Activated CD8-positive, alpha-beta memory T cell treated with anti-CD3 and anti-CD28 coated beads for 36 hours (primary cell): Measurements from ENCODE around the gene HLA-DQB2. TPM values are rescaled to one million over a fixed set of nuclear protein-coding genes. Genes with fewer than 3 reads are reported as not detected.
"Not testable (repeated sequence)": the region's sequence is repeated elsewhere in the genome, so short reads cannot be mapped to it uniquely, and the experiment has no call there.

ENCODE experiments used
- CTCF ChIA-PET: fragments of 350-600 bp; sonication (Branson Sonifier 250); formaldehyde crosslinking; loops from one replicate; lab custom pipeline; 2021; ENCODE audit warnings: antibody characterized with exemption; lab: Charles Lee
- POLR2A ChIA-PET: fragments of 350-600 bp; sonication (Branson Sonifier 250); formaldehyde crosslinking; loops from one replicate; lab custom pipeline; 2021; ENCODE audit warnings: antibody characterized with exemption; lab: Charles Lee
- total RNA-seq, 2 experiments: library from RNA; stranded (reverse); gene quantifications; one replicate each; pipeline ENCODE4 v1.2.3, GENCODE V29; 2021

The HLA-DQB2 gene
- total RNA-seq, 2 experiments from 2014 or later: 0.36 TPM; not detected in 1

GRCh38 chr6:32761072-32761471, 2.3 kb downstream of the HLA-DQB2 start:
- POLR2A ChIA-PET: no interaction called here

GRCh38 chr6:32759669-32760068, 3.7 kb downstream of the HLA-DQB2 start:
- ChIA-PET POLR2A (no interaction called here), CTCF (no interaction called here)

More at GRCh38 chr6:32761072-32761471, 2.3 kb downstream of the HLA-DQB2 start:
- CTCF ChIA-PET: no interaction called here

DNA sequence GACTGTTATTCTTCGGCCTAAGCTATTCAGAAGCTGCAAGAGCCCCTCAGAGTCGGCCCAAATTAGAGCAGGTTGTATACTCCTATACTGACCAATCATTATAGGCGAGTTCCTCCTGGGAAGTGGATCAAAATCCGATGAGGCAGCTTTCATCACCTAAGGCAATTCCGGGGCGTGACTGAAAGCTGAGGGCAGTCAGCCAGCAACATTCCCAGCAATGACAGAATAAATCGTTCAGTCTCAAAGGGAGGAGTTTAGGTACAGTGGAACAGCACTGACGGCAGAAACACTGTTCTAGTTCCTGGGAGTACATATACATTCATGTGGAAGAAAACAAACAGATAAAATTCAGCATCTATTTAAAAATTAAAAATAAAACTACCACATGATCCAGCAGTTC, 10.8 kb downstream of the HLA-DQB2 start:
- ChIA-PET CTCF (no interaction called here), POLR2A (no interaction called here)

DNA sequence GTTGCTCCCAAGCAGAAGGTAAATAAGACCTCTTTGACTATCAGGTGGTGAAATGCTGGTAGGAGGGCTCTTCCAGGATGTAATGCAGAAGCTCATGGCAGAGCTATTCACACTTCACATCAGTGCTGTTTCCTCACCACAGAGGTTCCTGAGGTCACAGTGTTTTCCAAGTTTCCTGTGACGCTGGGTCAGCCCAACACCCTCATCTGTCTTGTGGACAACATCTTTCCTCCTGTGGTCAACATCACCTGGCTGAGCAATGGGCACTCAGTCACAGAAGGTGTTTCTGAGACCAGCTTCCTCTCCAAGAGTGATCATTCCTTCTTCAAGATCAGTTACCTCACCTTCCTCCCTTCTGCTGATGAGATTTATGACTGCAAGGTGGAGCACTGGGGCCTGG, 17.7 kb downstream of the HLA-DQB2 start:
- POLR2A ChIA-PET, CTCF ChIA-PET: not testable (repeated sequence)

DNA sequence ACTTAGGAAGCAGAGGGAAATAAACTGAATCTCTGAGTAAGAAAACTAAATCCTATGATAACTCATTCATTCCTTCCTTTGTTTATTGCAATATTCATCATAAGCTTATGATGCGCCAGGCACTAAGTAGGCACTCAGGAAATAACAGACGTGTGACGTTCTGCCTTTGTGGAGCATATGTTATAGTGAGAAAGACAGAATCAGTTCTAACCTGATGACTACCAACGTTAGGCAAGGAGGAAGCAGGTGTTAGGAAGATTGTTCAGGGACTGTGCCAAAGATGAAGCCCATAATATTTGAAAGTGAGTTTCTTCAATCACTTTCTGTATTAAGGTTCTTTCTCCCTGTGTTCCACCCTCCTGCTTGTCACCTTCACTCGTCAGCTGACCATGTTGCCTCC, 18.6 kb downstream of the HLA-DQB2 start:
- CTCF ChIA-PET: interaction anchor here (0.6 kb wide), 1 partner anchor 490 kb away, joined by 3 read pairs; no protein-coding TSS in a partner anchor
- POLR2A ChIA-PET: no interaction called here

DNA sequence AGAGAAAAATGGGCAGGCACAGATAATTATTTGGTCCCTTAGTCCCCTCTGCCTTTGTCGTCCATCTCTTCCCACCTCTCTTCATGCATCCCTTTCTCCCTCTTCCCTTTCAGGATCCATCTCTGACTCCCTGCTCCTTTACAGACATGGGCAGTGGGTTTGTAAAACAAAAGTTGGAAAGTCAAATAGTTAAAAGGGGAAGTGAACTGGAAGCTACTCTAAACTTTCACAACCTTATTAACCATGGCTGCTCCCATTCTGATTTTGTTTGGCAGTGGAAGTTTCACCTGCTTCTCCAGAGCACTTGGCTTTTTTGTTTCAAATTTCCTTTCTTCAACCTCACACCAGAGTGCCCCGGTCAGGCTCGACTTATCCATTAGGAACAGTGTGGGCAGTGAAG, 21.0 kb downstream of the HLA-DQB2 start:
- POLR2A ChIA-PET: no interaction called here
- CTCF ChIA-PET: no interaction called here

DNA sequence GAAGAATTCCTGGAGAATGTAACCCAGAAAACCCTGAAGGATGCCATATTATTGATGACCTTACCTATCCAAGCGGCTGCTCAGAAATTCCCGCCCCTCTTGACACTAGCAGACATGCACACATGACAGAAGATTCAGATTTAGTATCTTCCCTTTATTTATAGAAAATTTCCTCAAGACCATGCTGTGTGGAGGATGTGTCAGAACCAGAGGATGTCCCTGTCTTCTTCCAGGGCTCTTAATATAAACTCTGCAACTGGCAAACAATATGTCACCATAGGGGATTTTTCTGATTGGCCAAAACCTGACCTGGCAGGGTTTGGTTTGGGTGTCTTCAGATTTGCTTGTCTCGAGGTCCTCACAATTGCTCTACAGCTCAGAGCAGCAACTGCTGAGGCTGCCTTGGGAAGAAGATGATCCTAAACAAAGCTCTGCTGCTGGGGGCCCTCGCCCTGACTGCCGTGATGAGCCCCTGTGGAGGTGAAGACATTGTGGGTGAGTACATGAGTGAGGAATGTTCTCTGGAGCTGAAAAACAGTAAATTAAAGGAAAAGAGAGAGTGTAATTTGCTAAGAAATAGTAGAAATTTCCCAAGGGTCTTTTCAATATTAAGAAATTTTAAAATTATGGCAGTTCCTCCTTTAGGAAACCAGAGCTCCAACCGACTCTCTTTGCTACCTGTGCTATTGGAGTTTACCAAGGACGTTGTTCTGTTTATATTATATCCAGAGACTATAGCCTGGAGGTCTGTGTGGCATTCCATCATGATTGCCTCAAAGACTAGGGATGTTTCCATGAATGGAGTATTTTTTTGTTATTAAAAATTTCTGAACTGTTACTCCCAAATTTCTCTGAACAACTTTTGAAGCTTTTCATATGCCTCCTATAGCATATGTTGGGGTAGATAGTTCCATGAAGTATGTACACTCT, 22.0 kb downstream of the HLA-DQB2 start, which contains the start of gene HLA-DQA2:
Gene HLA-DQA2 (plus strand): TSS at position 361 of the 930 bp plus-strand sequence. CDS start 53 bp downstream, at position 414.
- ChIA-PET POLR2A (no interaction called here), CTCF (no interaction called here)

GRCh38 chr6:32738126-32738525, 25.2 kb downstream of the HLA-DQB2 start:
- CTCF ChIA-PET: no interaction called here
- POLR2A ChIA-PET: no interaction called here

GRCh38 chr6:32718879-32719278, 44.5 kb downstream of the HLA-DQB2 start:
- POLR2A ChIA-PET: no interaction called here
- CTCF ChIA-PET: no interaction called here

- POLR2A ChIA-PET: no interaction called here
- CTCF ChIA-PET: no interaction called here
These were observed 46.9 kb downstream of the HLA-DQB2 start for GRCh38 chr6:32716396-32716795.

- ChIA-PET CTCF (no interaction called here), POLR2A (no interaction called here)
These were observed 50.1 kb downstream of the HLA-DQB2 start for GRCh38 chr6:32713241-32713640.

DNA sequence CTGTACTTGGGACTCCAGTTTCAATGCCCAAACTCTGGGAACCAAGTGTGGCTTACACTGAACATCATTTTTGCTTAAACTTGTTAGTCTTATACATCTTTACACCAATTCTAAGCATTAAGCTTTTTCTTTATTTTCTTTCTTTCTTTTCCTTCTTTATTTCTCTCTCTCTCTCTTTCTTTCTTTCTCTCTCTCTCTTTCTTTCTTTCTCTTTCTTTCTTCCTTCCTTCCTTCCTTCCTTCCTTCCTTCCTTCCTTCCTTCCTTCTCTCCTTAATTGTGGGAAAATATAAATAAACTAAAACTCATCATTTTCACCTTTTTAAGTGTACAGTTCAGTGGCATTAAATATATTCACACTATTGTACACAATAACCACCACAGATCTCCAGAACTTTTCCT, 53.7 kb downstream of the HLA-DQB2 start:
- CTCF ChIA-PET: no interaction called here
- POLR2A ChIA-PET: no interaction called here

Other genes with a start within 250 kb of the HLA-DQB2 start
- gene HLA-DRB5, start 233.2 kb downstream of the HLA-DQB2 start, total RNA-seq: under 1 TPM in 1 of 2 experiments, not detected in 1; 0.23 TPM
- gene HLA-DRB1, start 173.7 kb downstream of the HLA-DQB2 start, total RNA-seq: 10 to 100 TPM; 10.8 to 10.9 TPM
- gene HLA-DQA1, start 126.1 kb downstream of the HLA-DQB2 start, total RNA-seq: 1 to 10 TPM; 6.9 to 8.7 TPM
- 10 to 100 TPM in 1 of 2 experiments, 1 to 10 TPM in 1; 9.5 to 11.6 TPM for gene HLA-DQB1, start 96.9 kb downstream of the HLA-DQB2 start, total RNA-seq
- gene HLA-DQA2, start 22.1 kb downstream of the HLA-DQB2 start, total RNA-seq: under 1 TPM; 0.48 to 0.55 TPM
- gene HLA-DOB, start 53.5 kb upstream of the HLA-DQB2 start, total RNA-seq: 1 to 10 TPM in 1 of 2 experiments, under 1 TPM in 1; 0.72 to 1.2 TPM
- 100 to 1,000 TPM; 178 to 199 TPM for gene TAP2, start 75.2 kb upstream of the HLA-DQB2 start, total RNA-seq
- 100 to 1,000 TPM; 295 TPM for gene PSMB8, start 80.5 kb upstream of the HLA-DQB2 start, total RNA-seq
- 100 to 1,000 TPM; 296 to 298 TPM for gene TAP1, start 90.2 kb upstream of the HLA-DQB2 start, total RNA-seq
- 100 to 1,000 TPM; 206 to 207 TPM for gene PSMB9, start 90.7 kb upstream of the HLA-DQB2 start, total RNA-seq
- 1 to 10 TPM; 2.2 to 2.6 TPM for gene HLA-DMB, start 177.5 kb upstream of the HLA-DQB2 start, total RNA-seq
- gene HLA-DMA, start 189.6 kb upstream of the HLA-DQB2 start, total RNA-seq: 10 to 100 TPM in 1 of 2 experiments, 1 to 10 TPM in 1; 9.9 to 11.7 TPM
- gene BRD2, start 205.1 kb upstream of the HLA-DQB2 start, total RNA-seq: 100 to 1,000 TPM; 327 to 333 TPM
- 1 to 10 TPM; 3.6 to 4.8 TPM for gene HLA-DOA, start 246.1 kb upstream of the HLA-DQB2 start, total RNA-seq